Measurements from ENCODE around the gene ID2. TPM values are rescaled to one million over a fixed set of nuclear protein-coding genes. Genes with fewer than 3 reads are reported as not detected.

The ID2 gene
- total RNA-seq, 2 experiments from 2014 or later = 238 to 242 TPM

DNA sequence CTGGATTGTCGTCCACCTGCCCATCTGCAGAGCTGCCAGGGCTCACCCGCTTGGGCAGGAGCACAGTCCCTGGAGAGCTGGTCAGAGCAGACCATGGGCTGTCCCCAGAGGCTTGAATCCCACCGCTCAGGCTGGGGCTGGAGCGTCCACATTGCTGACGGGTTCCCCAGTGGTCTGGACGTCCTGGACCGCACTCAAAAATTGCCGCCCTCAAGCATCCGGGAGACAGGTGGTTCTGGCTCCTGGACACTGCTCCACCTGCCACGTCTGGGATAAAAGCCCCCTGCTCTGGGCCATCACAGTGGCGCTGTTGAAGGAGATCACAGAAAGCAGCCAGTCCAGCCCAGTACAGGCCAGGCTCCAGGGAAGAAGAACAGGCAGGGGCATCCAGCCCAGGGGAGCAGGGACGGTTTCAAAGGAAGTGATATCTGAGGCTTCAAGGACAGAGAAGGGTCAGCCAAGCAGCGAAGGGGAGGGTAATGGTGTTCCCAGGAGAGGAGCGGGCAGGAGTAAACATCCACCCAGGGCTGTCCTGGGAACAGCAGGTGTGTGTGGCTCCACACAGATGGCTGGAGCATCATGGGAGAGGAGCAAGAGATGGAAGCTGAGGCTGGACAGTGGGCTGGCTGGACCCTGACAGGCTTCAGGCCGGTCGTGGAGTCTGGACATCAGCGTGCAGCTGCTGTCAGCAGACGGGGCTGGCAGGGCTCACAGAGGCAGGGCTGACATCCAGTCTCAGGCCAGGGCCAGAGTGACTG, 21.9 kb upstream of the ID2 start:
- no peak overlapping the region for H3K4me3 Mint-ChIP-seq
- H3K4me3 ChIP-seq (ENCODE audit: low read length) = no peak overlapping the region
- no peaks in the 10 kb centered on the region for H3K9me3 ChIP-seq (ENCODE audit: control insufficient read depth in 1 of 2, insufficient read depth in 1 of 2, low read length in 2 of 2)
- DNase-seq = no peak
- no peaks in the 10 kb centered on the region for H3K9me3 Mint-ChIP-seq
- ChIA-PET POLR2A (no interaction called here), CTCF (no interaction called here)
- H3K4me1 ChIP-seq (ENCODE audit: insufficient read depth, low read length) = peaks cover 17% of the 10 kb centered on the region
- H3K27ac ChIP-seq (ENCODE audit: low read depth in 1 of 2, low read length in 2 of 2) = no peak overlapping the region
- H3K27ac Mint-ChIP-seq = no peak overlapping the region
- intact Hi-C loops (cut with DNase I, micrococcal nuclease) = no loop called here
- no peak for ATAC-seq (ENCODE audit: poor library complexity)
- no peak for TF ChIP-seq CTCF (IDR thresholded peaks at IDR 0.05)
- no peaks in the 10 kb centered on the region for H3K36me3 ChIP-seq (ENCODE audit: insufficient read depth, low read length)
- H3K27me3 ChIP-seq (ENCODE audit: control insufficient read depth in 1 of 2, insufficient read depth in 2 of 2, low read length in 2 of 2) = no peaks in the 10 kb centered on the region
- peaks cover 25% of the 10 kb centered on the region for H3K4me1 Mint-ChIP-seq (ENCODE audit: low read depth)
- no peaks in the 10 kb centered on the region for H3K27me3 Mint-ChIP-seq
- no peaks in the 10 kb centered on the region for H3K36me3 Mint-ChIP-seq (ENCODE audit: low read depth)

GRCh38 chr2:8661235-8661634, 20.6 kb upstream of the ID2 start:
- Mint-ChIP-seq H3K27ac (no peak overlapping the region), H3K4me1 (ENCODE audit: low read depth) (peaks cover 31% of the 10 kb centered on the region), H3K4me3 (no peak overlapping the region), H3K27me3 (no peaks in the 10 kb centered on the region), H3K9me3 (no peaks in the 10 kb centered on the region), H3K36me3 (ENCODE audit: low read depth) (no peaks in the 10 kb centered on the region)
- no peak for DNase-seq
- Histone ChIP-seq H3K4me3 (ENCODE audit: low read length) (no peak overlapping the region), H3K4me1 (ENCODE audit: insufficient read depth, low read length) (peaks cover 22% of the 10 kb centered on the region), H3K27ac (ENCODE audit: low read depth in 1 of 2, low read length in 2 of 2) (no peak overlapping the region), H3K9me3 (ENCODE audit: control insufficient read depth in 1 of 2, insufficient read depth in 1 of 2, low read length in 2 of 2) (no peaks in the 10 kb centered on the region), H3K36me3 (ENCODE audit: insufficient read depth, low read length) (no peaks in the 10 kb centered on the region), H3K27me3 (ENCODE audit: control insufficient read depth in 1 of 2, insufficient read depth in 2 of 2, low read length in 2 of 2) (no peaks in the 10 kb centered on the region)
- ChIA-PET CTCF (no interaction called here), POLR2A (no interaction called here)
- no peak for TF ChIP-seq CTCF (IDR thresholded peaks at IDR 0.05)
- intact Hi-C loops (cut with DNase I, micrococcal nuclease) = no loop called here
- no peak for ATAC-seq (ENCODE audit: poor library complexity)

GRCh38 chr2:8661736-8662135, 20.1 kb upstream of the ID2 start:
- Histone ChIP-seq H3K4me3 (ENCODE audit: low read length) (no peak overlapping the region), H3K27me3 (ENCODE audit: control insufficient read depth in 1 of 2, insufficient read depth in 2 of 2, low read length in 2 of 2) (no peaks in the 10 kb centered on the region), H3K27ac (ENCODE audit: low read depth in 1 of 2, low read length in 2 of 2) (no peak overlapping the region), H3K9me3 (ENCODE audit: control insufficient read depth in 1 of 2, insufficient read depth in 1 of 2, low read length in 2 of 2) (no peaks in the 10 kb centered on the region), H3K36me3 (ENCODE audit: insufficient read depth, low read length) (no peaks in the 10 kb centered on the region), H3K4me1 (ENCODE audit: insufficient read depth, low read length) (peaks cover 22% of the 10 kb centered on the region)
- DNase-seq = no peak
- Mint-ChIP-seq H3K36me3 (ENCODE audit: low read depth) (no peaks in the 10 kb centered on the region), H3K9me3 (no peaks in the 10 kb centered on the region), H3K27me3 (no peaks in the 10 kb centered on the region), H3K4me1 (ENCODE audit: low read depth) (peaks cover 31% of the 10 kb centered on the region), H3K4me3 (no peak overlapping the region), H3K27ac (no peak overlapping the region)
- TF ChIP-seq CTCF (IDR thresholded peaks at IDR 0.05) = no peak
- ATAC-seq (ENCODE audit: poor library complexity) = no peak
- POLR2A ChIA-PET = no interaction called here
- intact Hi-C loops (cut with DNase I, micrococcal nuclease) = no loop called here
- CTCF ChIA-PET = no interaction called here
